ENCODE measurements around the gene HUWE1. TPM values are rescaled to one million over a fixed set of nuclear protein-coding genes. Genes with fewer than 3 reads are reported as not detected.

The HUWE1 gene
- total RNA-seq, 1 experiment from 2014 or later = 66.4 TPM

- DNase-seq (ENCODE audit: extremely low read depth, low read depth) = no peak
Measured at GRCh38 chrX:53694642-53695041, 8.1 kb upstream of the HUWE1 start.

DNA sequence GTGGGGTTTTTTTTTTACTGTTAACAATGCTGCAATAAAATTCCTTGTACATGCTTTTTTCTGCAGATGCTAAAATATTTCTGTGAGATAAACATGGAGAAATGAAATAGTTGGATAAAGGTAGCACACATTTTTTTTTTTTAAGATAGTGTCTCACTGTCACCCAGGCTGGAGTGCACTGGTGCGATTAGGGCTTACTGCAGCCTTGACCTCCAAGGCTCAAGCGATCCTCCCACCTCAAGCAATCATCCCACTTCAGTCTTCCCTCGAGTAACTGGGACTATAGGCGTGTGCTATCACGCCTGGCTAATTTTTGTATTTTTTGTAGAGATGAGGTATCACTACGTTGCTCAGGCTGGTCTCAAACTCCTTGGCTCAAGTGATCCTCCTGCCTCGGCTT is 1.8 kb upstream of the HUWE1 start:
- DNase-seq (ENCODE audit: extremely low read depth, low read depth) = no peak

DNA sequence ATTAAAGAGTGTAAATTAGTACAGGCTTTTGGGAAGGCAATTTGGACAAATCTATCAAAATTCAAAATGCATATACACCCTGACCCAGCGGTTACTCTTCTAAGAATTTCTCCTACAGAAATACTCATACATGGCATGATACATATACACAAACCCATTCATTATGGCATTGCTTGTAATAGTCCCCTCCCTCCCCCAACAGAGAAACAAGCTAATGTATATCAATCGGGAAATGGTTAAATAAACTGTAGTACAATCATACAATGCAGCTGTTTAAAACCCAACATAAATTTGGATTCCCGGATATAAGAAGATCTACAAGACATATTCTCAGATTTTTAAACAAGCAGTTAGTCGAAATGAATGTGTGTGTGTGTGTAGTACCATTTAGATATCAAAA is 808 bp downstream of the HUWE1 start:
- peak; percentile 8 for DNase-seq (ENCODE audit: extremely low read depth, low read depth)

DNA sequence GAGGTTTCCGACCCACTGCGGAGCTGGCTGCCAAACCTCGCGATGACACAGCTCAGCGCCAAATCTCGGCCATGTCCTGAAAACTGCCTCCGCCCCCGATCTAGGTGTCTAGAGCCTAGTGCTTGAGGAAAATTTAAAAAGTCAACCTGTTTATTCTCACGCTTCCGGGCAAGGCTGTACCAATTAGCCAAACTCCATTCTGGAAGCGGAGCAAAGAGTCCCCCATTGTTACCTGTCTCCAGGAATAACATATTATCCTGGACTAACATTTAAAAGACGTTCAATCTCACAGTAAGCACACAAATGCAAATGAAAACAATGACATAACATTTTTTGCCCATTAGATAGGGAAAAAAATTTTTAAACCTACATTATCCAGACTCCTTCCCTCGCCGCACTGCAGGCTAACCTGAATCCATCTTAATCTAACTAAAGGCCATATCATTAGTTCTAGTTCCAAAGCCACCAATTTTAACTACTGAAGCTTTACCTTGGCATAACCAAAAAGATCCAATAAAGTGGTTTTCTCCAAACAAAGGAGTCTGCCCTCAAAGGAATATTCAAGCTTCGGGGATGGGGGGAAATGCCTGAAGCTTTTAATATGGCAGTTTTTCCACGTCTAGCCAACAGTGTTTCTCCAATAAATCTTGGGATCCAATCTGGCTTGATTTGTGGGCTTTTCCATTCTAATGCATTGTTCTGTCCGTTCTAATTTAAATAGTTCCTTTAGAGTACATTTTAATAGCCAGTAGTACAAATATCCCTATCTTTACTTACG is 1.9 kb downstream of the HUWE1 start:
- peak; percentile 1 for DNase-seq (ENCODE audit: extremely low read depth, low read depth)

- DNase-seq (ENCODE audit: extremely low read depth, low read depth) = peak; percentile 99
Measured at GRCh38 chrX:53683556-53684414, 2.7 kb downstream of the HUWE1 start.

DNA sequence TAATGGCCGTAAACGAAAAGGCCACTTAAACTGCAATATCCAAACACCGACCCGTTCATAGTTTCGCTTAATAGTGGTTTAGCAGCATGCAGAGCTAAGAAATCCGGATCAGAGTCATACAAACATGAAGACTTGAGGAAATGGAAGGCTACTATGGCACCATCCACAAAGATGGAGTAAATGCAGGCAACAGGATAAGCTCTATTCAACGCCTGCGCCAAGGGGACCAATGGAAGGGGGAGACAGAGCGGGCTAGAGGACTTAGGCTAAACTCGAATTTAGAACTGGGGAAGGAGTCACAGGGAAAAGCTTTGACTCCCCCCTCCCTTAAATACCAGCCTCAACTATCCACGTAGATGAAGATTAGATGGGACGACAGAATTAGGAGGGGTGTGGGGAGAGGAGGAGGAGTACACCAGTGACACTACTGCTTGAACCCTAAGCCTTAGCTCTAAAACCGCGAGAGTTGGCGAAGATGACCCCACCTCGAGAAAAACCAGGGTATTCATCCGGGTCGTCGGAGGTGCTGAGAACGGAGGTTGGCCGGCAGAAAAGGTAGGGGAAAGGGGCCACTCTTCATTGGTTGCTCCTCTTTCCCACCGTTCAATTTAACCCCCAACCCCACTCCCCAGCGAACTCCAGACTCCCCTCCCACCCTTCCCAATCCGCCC is 3.5 kb downstream of the HUWE1 start:
- DNase-seq (ENCODE audit: extremely low read depth, low read depth) = peak; percentile 45

- no peak for DNase-seq (ENCODE audit: extremely low read depth, low read depth)
Measured at GRCh38 chrX:53681661-53682060, 4.9 kb downstream of the HUWE1 start.

DNA sequence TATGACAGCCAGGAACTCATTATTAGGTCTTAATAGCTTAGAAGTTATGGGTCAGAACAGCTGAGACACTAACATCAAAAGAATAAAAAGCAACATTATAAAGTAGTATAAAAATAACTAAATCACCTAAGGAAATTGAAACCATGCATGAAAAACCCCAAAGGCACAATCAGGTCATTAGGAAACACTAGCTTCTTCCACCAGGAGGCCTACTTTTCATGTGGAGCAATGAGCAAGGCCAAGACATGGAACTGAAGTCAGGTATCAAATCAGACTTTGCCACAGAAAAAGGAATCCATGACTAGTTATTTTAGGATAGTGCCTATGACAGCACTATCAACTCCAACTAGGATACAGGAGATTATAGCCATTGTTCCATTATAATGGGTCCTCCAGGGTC is 7.9 kb downstream of the HUWE1 start:
- no peak for DNase-seq (ENCODE audit: extremely low read depth, low read depth)

- no peak for DNase-seq (ENCODE audit: extremely low read depth, low read depth)
Measured at GRCh38 chrX:53677286-53677685, 9.2 kb downstream of the HUWE1 start.

- no peak for DNase-seq (ENCODE audit: extremely low read depth, low read depth)
Measured at GRCh38 chrX:53674581-53674980, 11.9 kb downstream of the HUWE1 start.

DNA sequence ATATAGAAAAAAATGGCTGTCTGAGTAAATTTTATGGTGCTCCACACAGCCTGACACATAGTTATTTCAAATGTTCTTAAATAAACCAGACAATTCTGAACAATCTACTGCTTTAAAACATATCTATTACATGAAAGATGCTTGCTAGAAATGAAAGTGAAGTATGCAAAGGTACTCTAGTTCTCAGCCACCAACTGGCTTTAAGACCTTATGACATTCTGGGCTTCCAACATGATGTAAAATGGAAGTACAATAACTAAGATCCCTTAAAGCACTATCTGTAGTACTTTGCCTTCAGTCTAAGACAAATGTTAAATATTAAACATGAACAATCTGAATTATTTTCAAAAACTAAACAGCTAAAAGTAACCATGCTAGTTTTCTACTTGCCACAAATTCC is 17.3 kb downstream of the HUWE1 start:
- no peak for DNase-seq (ENCODE audit: extremely low read depth, low read depth)

- no peak for DNase-seq (ENCODE audit: extremely low read depth, low read depth)
Measured at GRCh38 chrX:53666171-53666570, 20.3 kb downstream of the HUWE1 start.

DNA sequence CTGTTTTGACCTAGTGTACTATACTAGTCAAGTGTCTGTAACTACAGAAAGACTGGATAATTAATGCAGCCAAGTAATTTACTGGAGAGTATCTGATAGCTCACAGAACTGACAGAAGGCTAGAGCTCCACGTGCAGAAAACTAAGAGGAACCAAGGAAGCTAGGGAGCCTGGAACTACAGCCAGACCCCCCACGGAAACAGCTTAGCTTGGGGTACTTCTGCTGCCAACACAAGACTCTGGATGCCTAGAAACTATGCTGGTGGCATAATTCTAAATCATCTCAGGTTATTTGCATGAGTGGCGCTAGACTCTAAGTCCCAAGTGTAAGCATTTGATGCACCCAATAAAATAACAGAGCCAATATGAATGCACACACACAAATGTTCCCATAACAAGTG is 26.5 kb downstream of the HUWE1 start:
- no peak for DNase-seq (ENCODE audit: extremely low read depth, low read depth)

- DNase-seq (ENCODE audit: extremely low read depth, low read depth) = no peak
Measured at GRCh38 chrX:53659039-53659438, 27.5 kb downstream of the HUWE1 start.

DNA sequence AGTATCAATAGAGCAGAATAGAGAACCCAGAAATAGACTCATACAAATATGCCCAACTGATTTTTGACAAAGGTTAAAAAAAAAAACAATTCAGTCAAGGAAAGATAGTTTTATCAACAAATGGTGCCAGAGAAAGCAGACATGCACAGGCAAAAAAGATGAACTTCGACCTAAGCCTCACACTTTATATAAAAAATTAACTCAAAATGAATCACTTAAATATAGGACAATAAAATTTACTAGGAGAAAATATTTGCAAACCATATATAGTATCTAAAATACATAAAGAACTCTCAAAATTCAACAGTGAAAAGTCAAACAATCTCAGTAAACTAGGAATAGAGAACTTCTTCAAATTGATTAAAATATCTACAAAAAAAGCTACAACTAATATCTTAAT is 29.7 kb downstream of the HUWE1 start:
- no peak for DNase-seq (ENCODE audit: extremely low read depth, low read depth)

DNA sequence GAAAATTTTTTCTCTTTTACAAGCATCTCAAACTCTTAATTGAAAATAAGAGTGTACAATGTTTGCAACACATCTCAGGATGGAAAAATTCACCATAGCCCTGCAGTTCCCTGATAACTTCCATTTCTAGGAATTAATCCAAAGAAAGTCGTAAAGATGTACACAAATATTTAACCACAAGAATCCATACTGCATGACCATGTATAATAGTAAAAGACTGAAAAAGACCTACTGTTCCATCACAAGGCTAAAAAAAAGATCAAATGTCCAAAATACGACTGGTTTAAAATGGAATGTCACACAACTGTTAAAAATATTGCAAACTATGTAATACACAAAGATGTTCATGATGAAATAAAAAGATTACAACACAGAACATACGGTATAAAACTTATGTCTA is 32.1 kb downstream of the HUWE1 start:
- DNase-seq (ENCODE audit: extremely low read depth, low read depth) = no peak

- no peak for DNase-seq (ENCODE audit: extremely low read depth, low read depth)
Measured at GRCh38 chrX:53644751-53645150, 41.8 kb downstream of the HUWE1 start.

DNA sequence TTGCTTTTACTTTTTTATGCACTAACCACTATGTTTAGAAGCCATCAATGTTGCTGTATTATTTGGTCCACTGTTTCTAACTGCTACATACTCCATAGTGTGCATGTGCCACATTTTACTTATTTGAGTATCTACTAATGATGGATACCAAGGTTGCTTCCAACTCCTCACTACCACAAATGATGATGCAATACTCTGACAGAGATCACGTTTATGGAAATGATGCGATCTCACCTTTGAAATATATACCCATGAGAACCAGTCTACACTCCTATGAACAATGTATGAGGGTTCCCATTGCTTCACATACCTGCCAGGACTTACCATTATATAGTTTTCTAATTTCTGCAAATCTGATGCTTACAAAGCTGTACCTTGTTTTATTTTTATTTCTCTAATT is 44.2 kb downstream of the HUWE1 start:
- DNase-seq (ENCODE audit: extremely low read depth, low read depth) = no peak

DNA sequence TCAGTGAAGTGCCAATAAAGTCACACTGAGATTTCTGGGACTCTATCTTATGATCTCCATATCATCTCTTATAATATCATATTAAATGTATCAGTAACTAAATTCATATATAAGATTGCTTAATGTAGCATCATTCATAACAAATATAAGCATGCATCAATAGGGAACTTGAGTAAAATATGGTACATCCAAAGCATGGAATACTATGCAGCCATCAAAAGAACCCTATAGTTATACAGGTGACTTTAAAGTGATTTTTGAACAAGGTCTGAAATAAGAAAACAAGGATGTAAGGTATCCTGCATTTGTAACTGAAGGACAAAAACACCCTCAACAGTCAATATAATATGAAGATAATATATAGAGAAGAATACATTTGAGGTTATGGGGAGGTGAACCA is 47.3 kb downstream of the HUWE1 start:
- no peak for DNase-seq (ENCODE audit: extremely low read depth, low read depth)

GRCh38 chrX:53637479-53637878 is 49.0 kb downstream of the HUWE1 start:
- DNase-seq (ENCODE audit: extremely low read depth, low read depth) = no peak

GRCh38 chrX:53631156-53631555 is 55.4 kb downstream of the HUWE1 start:
- DNase-seq (ENCODE audit: extremely low read depth, low read depth) = no peak

DNA sequence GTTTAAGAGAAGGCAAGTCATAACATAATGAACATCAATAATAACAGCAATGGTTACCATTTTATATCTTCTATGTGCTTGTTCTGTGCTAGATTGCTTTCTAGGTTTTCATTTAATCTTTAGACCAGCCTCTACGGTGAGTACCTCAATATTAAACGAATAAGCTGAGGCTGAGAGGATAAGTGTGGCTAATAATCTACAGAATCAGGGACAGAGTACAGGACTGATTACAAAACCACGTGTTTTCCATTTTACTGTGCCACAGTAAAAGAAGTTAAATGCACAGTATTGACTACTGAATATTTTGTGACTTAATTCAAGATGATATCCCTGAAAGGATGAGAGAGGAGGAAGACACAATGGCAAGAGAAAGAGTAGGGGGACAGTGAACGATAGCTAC is 56.3 kb downstream of the HUWE1 start:
- DNase-seq (ENCODE audit: extremely low read depth, low read depth) = no peak

All from NCI-H460 (cell line).